Testis (tissue), 2 donors: ENCODE measurements around the gene KDM3B.

Source experiments
- POLR2A ChIP-seq: fragments of 450-650 bp; IDR thresholded peaks from one replicate; pipeline ENCODE4 v1.6.1; 2017; ENCODE audit warnings: antibody characterized with exemption, mild to moderate bottlenecking, moderate library complexity
- TF ChIP-seq, protein P1 (sequence below), 3 experiments: fragments of 450-650 bp in 2 of 3; fragments of 200-600 bp in 1 of 3; sonication (generic) in 1 of 3; IDR thresholded peaks; one replicate each; pipeline ENCODE4 v1.5.1; 2016 to 2019; ENCODE audit warnings: antibody characterized with exemption in 3 of 3, mild to moderate bottlenecking in 2 of 3, moderate library complexity in 1 of 3

DNA sequence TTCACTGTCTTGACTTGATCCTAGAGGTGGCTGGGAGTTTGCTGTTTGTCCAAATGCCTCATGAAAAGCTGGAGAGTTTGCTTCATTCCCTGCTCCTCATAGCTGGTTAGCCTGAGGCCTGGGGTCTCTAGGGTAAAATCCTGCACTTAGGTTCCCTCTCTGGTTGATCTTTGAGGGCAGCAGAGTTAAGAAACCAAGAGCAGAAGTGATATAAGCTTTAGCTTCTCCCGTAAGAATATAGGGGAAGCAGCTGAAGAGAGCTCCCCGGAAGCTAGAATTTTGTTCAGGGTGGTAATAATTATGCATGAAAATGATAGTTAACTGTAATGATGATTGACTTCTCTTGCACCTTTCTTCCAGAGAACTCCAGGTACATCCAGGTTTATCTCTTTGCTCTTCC lies 13.0 kb upstream of the KDM3B start:
- TF ChIP-seq, protein P1, sequence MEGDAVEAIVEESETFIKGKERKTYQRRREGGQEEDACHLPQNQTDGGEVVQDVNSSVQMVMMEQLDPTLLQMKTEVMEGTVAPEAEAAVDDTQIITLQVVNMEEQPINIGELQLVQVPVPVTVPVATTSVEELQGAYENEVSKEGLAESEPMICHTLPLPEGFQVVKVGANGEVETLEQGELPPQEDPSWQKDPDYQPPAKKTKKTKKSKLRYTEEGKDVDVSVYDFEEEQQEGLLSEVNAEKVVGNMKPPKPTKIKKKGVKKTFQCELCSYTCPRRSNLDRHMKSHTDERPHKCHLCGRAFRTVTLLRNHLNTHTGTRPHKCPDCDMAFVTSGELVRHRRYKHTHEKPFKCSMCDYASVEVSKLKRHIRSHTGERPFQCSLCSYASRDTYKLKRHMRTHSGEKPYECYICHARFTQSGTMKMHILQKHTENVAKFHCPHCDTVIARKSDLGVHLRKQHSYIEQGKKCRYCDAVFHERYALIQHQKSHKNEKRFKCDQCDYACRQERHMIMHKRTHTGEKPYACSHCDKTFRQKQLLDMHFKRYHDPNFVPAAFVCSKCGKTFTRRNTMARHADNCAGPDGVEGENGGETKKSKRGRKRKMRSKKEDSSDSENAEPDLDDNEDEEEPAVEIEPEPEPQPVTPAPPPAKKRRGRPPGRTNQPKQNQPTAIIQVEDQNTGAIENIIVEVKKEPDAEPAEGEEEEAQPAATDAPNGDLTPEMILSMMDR (IDR thresholded peaks at IDR 0.05), result no peak
- TF ChIP-seq POLR2A, result no peak
